Measurements from ENCODE around the gene NRDE2.
"Not testable (repeated sequence)": the region's sequence is repeated elsewhere in the genome, so short reads cannot be mapped to it uniquely, and the experiment has no call there.

The NRDE2 gene

DNA sequence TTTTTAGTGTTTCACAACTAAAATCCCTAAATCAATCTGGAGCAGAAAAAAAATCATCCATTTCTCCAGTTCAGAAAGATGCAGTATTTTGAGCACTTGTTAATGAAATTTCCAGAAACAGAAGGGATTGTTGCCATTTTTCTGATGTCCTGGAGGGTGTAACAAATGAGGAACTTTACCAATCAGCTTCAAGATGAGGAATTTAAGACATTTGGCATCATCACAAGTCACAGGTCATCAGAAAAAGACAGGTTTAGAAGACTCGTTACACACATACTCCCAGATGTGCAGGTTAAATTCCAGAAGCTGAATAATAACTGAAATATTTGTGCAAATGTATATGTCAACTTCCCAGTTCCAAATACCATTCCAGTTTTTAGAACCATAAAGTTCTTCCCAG, 75.9 kb downstream of the NRDE2 start:
- Histone ChIP-seq H4K20me1 (ENCODE audit: insufficient read depth, low read length) (peaks cover 16% of the 10 kb centered on the region), H3K27me3 (ENCODE audit: low read depth, low read length) (no peaks in the 10 kb centered on the region), H3K4me3 (ENCODE audit: low read length) (peak overlapping the region; percentile 99), H3K79me2 (ENCODE audit: low read length) (peaks cover 32% of the 10 kb centered on the region), H3K4me2 (ENCODE audit: low read length) (peak overlapping the region; percentile 54), H2AFZ (ENCODE audit: low read depth, low read length) (peak overlapping the region; percentile 87), H3K36me3 (replicated peaks; ENCODE audit: low read depth, low read length) (peaks cover 18% of the 10 kb centered on the region), H3K27ac (ENCODE audit: low read length) (no peak overlapping the region), H3K9me3 (ENCODE audit: insufficient read depth, low read length) (no peaks in the 10 kb centered on the region), H3K9ac (ENCODE audit: low read length) (peak overlapping the region; percentile 92), H3K4me1 (ENCODE audit: low read length) (peaks cover 12% of the 10 kb centered on the region; the same call in 1 of the 2 replicates)
- TF ChIP-seq, protein P1, sequence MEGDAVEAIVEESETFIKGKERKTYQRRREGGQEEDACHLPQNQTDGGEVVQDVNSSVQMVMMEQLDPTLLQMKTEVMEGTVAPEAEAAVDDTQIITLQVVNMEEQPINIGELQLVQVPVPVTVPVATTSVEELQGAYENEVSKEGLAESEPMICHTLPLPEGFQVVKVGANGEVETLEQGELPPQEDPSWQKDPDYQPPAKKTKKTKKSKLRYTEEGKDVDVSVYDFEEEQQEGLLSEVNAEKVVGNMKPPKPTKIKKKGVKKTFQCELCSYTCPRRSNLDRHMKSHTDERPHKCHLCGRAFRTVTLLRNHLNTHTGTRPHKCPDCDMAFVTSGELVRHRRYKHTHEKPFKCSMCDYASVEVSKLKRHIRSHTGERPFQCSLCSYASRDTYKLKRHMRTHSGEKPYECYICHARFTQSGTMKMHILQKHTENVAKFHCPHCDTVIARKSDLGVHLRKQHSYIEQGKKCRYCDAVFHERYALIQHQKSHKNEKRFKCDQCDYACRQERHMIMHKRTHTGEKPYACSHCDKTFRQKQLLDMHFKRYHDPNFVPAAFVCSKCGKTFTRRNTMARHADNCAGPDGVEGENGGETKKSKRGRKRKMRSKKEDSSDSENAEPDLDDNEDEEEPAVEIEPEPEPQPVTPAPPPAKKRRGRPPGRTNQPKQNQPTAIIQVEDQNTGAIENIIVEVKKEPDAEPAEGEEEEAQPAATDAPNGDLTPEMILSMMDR (IDR thresholded peaks at IDR 0.05; ENCODE audit: low read depth, low read length): no peak
- TF ChIP-seq EZH2phosphoT487 (IDR thresholded peaks at IDR 0.05; ENCODE audit: low read depth): no peak

DNA sequence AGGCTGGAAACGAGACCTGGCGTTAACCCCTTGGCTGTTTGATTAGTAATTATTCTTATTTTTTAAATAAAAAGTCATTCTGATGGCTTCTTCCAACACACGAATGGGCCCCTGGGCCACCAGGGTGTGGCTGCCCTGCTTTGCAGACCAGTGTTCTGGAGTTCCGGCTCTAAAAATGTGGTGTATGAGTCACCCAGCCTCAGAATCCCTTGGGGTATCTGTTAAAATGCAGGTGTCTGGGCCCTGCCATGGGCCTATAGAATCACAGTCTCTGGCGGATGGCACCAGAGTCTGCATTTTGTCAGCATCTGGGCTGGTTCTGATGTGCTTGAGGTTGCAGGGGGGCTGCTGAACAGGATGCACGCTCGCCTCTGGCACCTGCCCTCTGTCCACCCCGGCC, 77.9 kb downstream of the NRDE2 start:
- Histone ChIP-seq H2AFZ (ENCODE audit: low read depth, low read length) (no peak overlapping the region), H3K4me2 (ENCODE audit: low read length) (no peak overlapping the region), H3K79me2 (ENCODE audit: low read length) (peaks cover 26% of the 10 kb centered on the region), H3K27me3 (ENCODE audit: low read depth, low read length) (no peaks in the 10 kb centered on the region), H3K9ac (ENCODE audit: low read length) (no peak overlapping the region), H3K4me1 (ENCODE audit: low read length) (peaks cover 12% of the 10 kb centered on the region; the same call in 1 of the 2 replicates), H3K9me3 (ENCODE audit: insufficient read depth, low read length) (no peaks in the 10 kb centered on the region), H3K4me3 (ENCODE audit: low read length) (no peak overlapping the region), H4K20me1 (ENCODE audit: insufficient read depth, low read length) (peaks cover 12% of the 10 kb centered on the region), H3K27ac (ENCODE audit: low read length) (no peak overlapping the region), H3K36me3 (replicated peaks; ENCODE audit: low read depth, low read length) (peaks cover 2% of the 10 kb centered on the region)
- no peak for TF ChIP-seq EZH2phosphoT487 (IDR thresholded peaks at IDR 0.05; ENCODE audit: low read depth)
- TF ChIP-seq, protein P1 (IDR thresholded peaks at IDR 0.05; ENCODE audit: low read depth, low read length): no peak

DNA sequence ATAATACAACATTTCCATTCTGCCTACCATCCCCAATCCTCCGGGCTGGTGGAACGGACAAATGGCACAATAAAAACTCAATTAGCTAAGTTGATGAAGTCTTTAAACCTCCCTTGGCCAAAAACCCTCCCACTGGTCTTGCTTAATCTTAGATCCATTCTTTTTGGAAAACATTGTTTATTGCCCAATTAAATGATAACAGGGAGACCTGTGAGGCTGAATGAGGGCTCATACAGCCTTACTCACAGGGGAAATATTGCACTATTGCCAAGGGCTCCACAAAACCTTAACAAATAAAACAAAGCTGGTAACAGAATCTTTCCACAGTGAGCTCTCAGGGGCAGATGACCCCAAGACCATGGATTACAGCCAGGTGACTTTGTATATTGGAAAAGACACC, 83.1 kb downstream of the NRDE2 start:
- Histone ChIP-seq H3K27ac (ENCODE audit: low read length) (no peak overlapping the region), H4K20me1 (ENCODE audit: insufficient read depth, low read length) (no peaks in the 10 kb centered on the region), H3K27me3 (ENCODE audit: low read depth, low read length) (no peaks in the 10 kb centered on the region; the same call in 1 of the 2 replicates), H3K36me3 (replicated peaks; ENCODE audit: low read depth, low read length) (no peaks in the 10 kb centered on the region), H3K4me3 (ENCODE audit: low read length) (no peak overlapping the region), H3K79me2 (ENCODE audit: low read length) (no peaks in the 10 kb centered on the region), H2AFZ (ENCODE audit: low read depth, low read length) (no peak overlapping the region), H3K4me1 (ENCODE audit: low read length) (no peaks in the 10 kb centered on the region), H3K4me2 (ENCODE audit: low read length) (no peak overlapping the region), H3K9ac (ENCODE audit: low read length) (no peak overlapping the region), H3K9me3 (ENCODE audit: insufficient read depth, low read length) (no peaks in the 10 kb centered on the region)
- TF ChIP-seq, protein P1 (IDR thresholded peaks at IDR 0.05; ENCODE audit: low read depth, low read length): no peak
- no peak for TF ChIP-seq EZH2phosphoT487 (IDR thresholded peaks at IDR 0.05; ENCODE audit: low read depth)

DNA sequence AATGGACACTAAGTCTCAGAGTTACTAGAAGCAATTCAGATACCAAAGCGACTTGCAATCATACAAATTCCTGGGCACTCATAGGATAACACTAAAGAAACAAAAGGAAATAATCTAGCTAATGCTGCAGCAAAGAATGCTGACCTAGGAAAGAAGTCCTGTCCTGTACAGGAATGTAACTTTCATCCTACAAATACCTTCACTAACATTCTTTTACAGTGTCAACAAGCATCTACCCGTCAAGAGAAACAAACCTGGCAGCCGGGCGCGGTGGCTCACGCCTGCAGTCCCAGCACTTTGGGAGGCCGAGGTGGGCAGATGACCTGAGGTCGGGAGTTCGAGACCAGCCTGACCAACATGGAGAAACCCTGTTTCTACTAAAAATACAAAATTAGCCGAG, 84.3 kb downstream of the NRDE2 start:
- not testable (repeated sequence) for H3K27ac ChIP-seq (ENCODE audit: low read length); H2AFZ ChIP-seq (ENCODE audit: low read depth, low read length); H3K9ac ChIP-seq (ENCODE audit: low read length); H3K36me3 ChIP-seq (replicated peaks; ENCODE audit: low read depth, low read length); H3K9me3 ChIP-seq (ENCODE audit: insufficient read depth, low read length); H3K79me2 ChIP-seq (ENCODE audit: low read length); H3K27me3 ChIP-seq (ENCODE audit: low read depth, low read length); H4K20me1 ChIP-seq (ENCODE audit: insufficient read depth, low read length); H3K4me3 ChIP-seq (ENCODE audit: low read length); H3K4me1 ChIP-seq (ENCODE audit: low read length); H3K4me2 ChIP-seq (ENCODE audit: low read length)

DNA sequence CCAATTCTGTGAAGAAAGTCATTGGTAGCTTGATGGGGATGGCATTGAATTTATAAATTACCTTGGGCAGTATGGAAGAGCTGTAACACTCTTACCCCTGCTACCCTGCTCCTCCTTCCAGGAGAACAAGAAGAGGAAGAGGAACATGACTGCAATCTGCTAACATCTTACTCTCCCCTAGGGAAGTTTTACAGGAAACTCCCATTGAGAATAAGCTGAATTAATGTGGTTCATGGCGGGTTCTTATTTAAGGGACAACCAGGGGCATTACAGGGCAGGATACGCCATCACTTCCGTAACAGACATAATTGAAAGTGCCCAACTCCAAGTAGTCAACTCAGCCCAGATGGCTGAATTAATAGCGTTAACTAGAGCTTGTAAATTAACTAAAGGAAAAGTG, 84.8 kb downstream of the NRDE2 start:
- no peak overlapping the region for H3K27ac ChIP-seq (ENCODE audit: low read length)
- H3K27me3 ChIP-seq (ENCODE audit: low read depth, low read length): no peaks in the 10 kb centered on the region; the same call in 1 of the 2 replicates
- no peak overlapping the region for H2AFZ ChIP-seq (ENCODE audit: low read depth, low read length)

More for the DNA sequence above, 84.8 kb downstream of the NRDE2 start:
- Histone ChIP-seq H3K4me3 (ENCODE audit: low read length) (no peak overlapping the region), H3K4me1 (ENCODE audit: low read length) (no peaks in the 10 kb centered on the region), H3K9ac (ENCODE audit: low read length) (no peak overlapping the region), H3K4me2 (ENCODE audit: low read length) (no peak overlapping the region), H4K20me1 (ENCODE audit: insufficient read depth, low read length) (no peaks in the 10 kb centered on the region), H3K9me3 (ENCODE audit: insufficient read depth, low read length) (no peaks in the 10 kb centered on the region), H3K79me2 (ENCODE audit: low read length) (no peaks in the 10 kb centered on the region), H3K36me3 (replicated peaks; ENCODE audit: low read depth, low read length) (no peaks in the 10 kb centered on the region)
- no peak for TF ChIP-seq EZH2phosphoT487 (IDR thresholded peaks at IDR 0.05; ENCODE audit: low read depth)
- TF ChIP-seq, protein P1 (IDR thresholded peaks at IDR 0.05; ENCODE audit: low read depth, low read length): no peak

All from OCI-LY3 (cell line).